ENCODE measurements around the gene PXT1.

The PXT1 gene

DNA sequence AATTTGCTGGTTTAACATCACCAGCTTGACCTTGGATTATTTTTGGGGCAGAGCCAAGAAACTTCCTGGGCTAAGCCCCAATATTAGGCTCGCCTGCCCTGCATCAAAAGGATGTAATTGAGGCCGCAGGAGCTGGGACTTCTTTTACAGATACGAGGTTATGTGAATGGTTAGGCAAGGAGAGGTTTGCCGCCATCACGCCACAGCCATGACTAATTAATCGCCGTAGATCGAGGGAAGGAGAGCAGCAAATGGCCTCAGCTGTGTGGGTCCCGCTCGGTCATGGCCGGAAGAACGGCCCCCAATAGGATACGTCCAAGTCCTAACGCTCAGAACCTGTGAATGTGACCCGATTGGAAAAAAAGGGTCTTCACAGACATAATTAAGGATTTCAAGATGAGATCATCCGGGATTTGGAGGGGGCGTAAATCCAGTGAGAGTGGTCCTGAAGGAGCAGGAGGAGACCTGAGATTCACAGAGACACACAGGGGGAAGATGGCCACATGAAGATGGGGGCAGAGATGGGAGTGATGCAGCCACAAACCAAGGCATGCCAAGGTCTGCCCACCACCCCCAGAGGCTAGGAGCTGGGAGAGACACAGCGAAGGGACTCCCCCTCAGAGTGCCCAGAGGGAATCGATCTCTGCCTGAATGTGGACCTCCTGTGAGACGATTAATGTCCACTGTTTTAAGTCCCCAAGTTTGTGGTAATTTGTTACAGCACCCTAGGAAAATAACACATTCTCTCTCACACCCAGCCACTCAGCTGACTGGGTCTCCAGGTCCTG is 96.0 kb downstream of the PXT1 start:
- FAIRE-seq (no peak), DNase-seq (ENCODE audit: insufficient read length, low spot score) (no peak)
- no peak for TF ChIP-seq CTCF (IDR thresholded peaks at IDR 0.05; ENCODE audit: insufficient read depth, missing control alignments)

DNA sequence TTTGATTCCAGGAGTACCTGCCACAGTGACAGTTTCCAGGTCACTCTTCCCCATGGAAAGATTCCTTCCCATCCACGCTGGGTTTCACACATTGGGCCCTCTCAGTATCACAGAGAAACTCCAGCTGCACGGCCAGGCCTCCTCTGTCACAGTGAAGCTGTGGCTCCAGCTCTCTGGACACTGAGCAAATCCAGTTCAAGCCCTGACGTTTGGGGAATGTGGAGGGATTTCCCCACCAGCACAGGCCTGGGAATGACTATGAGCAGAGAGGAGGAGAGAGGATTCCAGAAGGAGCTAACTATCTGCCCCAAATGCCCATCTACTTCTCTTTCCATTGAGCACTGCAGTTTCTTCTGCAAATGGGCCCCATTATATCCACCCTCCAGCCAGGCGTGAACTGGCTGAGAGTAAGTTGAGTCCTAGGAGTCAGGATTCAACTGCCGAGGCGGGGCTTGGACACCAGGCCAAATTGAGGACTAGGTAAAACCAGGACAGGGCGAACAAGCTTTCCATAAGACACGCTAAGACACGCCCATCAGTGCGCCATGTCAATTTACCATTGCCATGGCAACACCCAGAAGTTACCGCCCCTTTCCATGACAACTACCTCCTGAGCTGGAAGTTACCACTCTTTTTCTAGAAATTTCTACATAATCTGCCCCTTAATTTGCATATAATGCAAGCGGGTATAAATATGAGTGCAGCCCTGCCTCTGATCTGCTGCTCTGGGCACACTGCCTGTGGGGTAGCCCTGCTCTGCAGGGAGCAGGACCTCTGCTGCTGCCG is 96.8 kb downstream of the PXT1 start:
- TF ChIP-seq CTCF (IDR thresholded peaks at IDR 0.05; ENCODE audit: insufficient read depth, missing control alignments): no peak
- FAIRE-seq: no peak
- no peak for DNase-seq (ENCODE audit: insufficient read length, low spot score)

- no peak for DNase-seq (ENCODE audit: insufficient read length, low spot score)
- no peak for TF ChIP-seq CTCF (IDR thresholded peaks at IDR 0.05; ENCODE audit: insufficient read depth, missing control alignments)
- no peak for FAIRE-seq
These were observed 99.5 kb downstream of the PXT1 start for GRCh38 chr6:36343109-36343680.

DNA sequence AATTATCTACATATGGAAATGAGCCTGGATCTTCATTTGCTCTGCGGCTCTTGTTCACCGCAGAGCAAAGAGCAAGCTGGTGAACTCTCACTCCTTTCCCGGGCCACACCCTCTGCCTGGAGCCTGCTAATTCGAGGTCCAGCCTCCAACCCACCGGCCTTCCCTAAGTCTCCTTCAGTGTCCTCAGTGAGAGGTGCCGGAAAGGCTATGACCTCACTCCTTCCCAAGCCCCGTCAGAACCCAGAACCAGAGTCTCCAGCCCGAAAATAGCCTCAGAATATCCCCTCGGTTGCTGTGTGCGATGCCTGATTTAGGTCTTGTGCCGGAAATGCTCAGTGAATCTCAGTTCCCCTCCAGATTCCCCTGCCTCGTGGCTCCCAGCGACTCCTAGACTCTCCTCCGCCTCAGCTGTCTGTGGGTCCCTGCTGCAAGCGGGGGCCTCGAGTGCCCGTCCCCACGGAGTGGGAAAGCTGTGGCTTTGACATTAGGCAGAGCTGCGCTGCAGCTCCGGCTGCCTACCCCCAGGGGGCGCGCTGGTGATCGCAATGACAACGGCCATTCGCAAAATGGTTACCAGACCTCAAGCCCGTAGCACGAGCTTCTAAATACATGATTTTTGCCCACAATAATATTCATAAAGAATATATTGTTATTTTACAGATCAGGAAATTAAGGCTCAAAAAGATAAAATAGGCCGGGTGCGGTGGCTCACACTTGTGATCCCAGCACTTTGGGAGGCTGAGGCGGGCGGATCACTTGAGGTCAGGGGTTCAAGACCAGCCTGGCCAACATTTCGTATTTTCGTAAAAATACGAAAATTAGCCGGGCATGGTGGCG is 101.8 kb downstream of the PXT1 start:
- TF ChIP-seq CTCF (IDR thresholded peaks at IDR 0.05; ENCODE audit: insufficient read depth, missing control alignments): peak; percentile 88
- DNase-seq (ENCODE audit: insufficient read length, low spot score): peak; percentile 53
- no peak for FAIRE-seq
